Immature natural killer cell (primary cell): ENCODE data around the gene PRKCE. TPM values are rescaled to one million over a fixed set of nuclear protein-coding genes. Genes with fewer than 3 reads are reported as not detected.
A peak's percentile ranks its signal among the peaks of the same experiment; 100 is the strongest.
"Not testable (repeated sequence)": the region's sequence is repeated elsewhere in the genome, so short reads cannot be mapped to it uniquely, and the experiment has no call there.

Source experiments
- DNase-seq, 3 donors: peaks; one replicate each; pipeline ENCODE4 v3.0.0; 2022; ENCODE audit warnings: mixed read lengths in 1 of 3
- H3K27ac Mint-ChIP-seq, 6 donors: one replicate each; pipeline ENCODE4 v1.8.0; 2020; ENCODE audit warnings: mixed read lengths in 6 of 6, mild to moderate bottlenecking in 5 of 6, inconsistent platforms in 4 of 6, moderate library complexity in 3 of 6
- H3K27me3 Mint-ChIP-seq, 3 donors: one replicate each; pipeline ENCODE4 v1.8.0; 2020 to 2021; ENCODE audit warnings: low read depth in 3 of 3, mild to moderate bottlenecking in 3 of 3, mixed read lengths in 3 of 3, moderate library complexity in 3 of 3, inconsistent platforms in 1 of 3
- H3K36me3 Mint-ChIP-seq, 3 donors: one replicate each; pipeline ENCODE4 v1.8.0; 2020; ENCODE audit warnings: mixed read lengths in 3 of 3, inconsistent platforms in 2 of 3, mild to moderate bottlenecking in 2 of 3
- H3K4me1 Mint-ChIP-seq, 2 donors: one replicate each; pipeline ENCODE4 v1.8.0; 2020; ENCODE audit warnings: inconsistent platforms in 2 of 2, mild to moderate bottlenecking in 2 of 2, mixed read lengths in 2 of 2, moderate library complexity in 1 of 2
- H3K4me3 Mint-ChIP-seq, 5 donors: one replicate each; pipeline ENCODE4 v1.8.0; 2020; ENCODE audit warnings: mild to moderate bottlenecking in 5 of 5, mixed read lengths in 5 of 5, inconsistent platforms in 3 of 5, moderate library complexity in 3 of 5
- H3K9me3 Mint-ChIP-seq, 6 donors: one replicate each; pipeline ENCODE4 v1.8.0; 2020; ENCODE audit warnings: mild to moderate bottlenecking in 6 of 6, mixed read lengths in 6 of 6, inconsistent platforms in 4 of 6, moderate library complexity in 3 of 6
- polyA plus RNA-seq, 3 donors: library from polyadenylated mRNA; unstranded; fragments of 300-500 nt; fragmentation: Illumina TruSeq; gene quantifications; one replicate each; pipeline ENCODE4 v1.2.3, GENCODE V29; 2021

Gene PRKCE
- polyA plus RNA-seq, 3 donors from 2014 or later, result 1.0 to 3.0 (median 2.5) TPM

GRCh38 chr2:45705233-45705632, 53.8 kb downstream of the PRKCE start:
- Mint-ChIP-seq H3K9me3 (no peaks in the 10 kb centered on the region), H3K4me3 (no peak overlapping the region), H3K27ac (no peak overlapping the region), H3K4me1 (peaks cover 7 to 9% of the 10 kb centered on the region in 2 donors), H3K27me3 (no peaks in the 10 kb centered on the region), H3K36me3 (peaks cover 6 to 18% (median 9%) of the 10 kb centered on the region in 3 donors)
- DNase-seq, result no peak

GRCh38 chr2:45706033-45706432, 54.6 kb downstream of the PRKCE start:
- H3K4me3 Mint-ChIP-seq, result no peak overlapping the region
- DNase-seq, result no peak
- H3K4me1 Mint-ChIP-seq, result peaks cover 0 to 1% of the 10 kb centered on the region in 2 donors
- H3K27me3 Mint-ChIP-seq, result no peaks in the 10 kb centered on the region
- H3K27ac Mint-ChIP-seq, result no peak overlapping the region
- no peaks in the 10 kb centered on the region for H3K9me3 Mint-ChIP-seq
- peaks cover 6 to 18% (median 9%) of the 10 kb centered on the region in 3 donors for H3K36me3 Mint-ChIP-seq

- Mint-ChIP-seq H3K4me3 (no peak overlapping the region), H3K27ac (no peak overlapping the region), H3K36me3 (peaks cover 6 to 18% (median 9%) of the 10 kb centered on the region in 3 donors), H3K27me3 (no peaks in the 10 kb centered on the region), H3K4me1 (no peaks in the 10 kb centered on the region), H3K9me3 (no peaks in the 10 kb centered on the region)
- no peak for DNase-seq
Observed at GRCh38 chr2:45707006-45707405, 55.5 kb downstream of the PRKCE start.

- H3K27me3 Mint-ChIP-seq, result no peaks in the 10 kb centered on the region
- H3K4me3 Mint-ChIP-seq, result no peak overlapping the region
- no peak for DNase-seq
- H3K27ac Mint-ChIP-seq, result no peak overlapping the region
- H3K4me1 Mint-ChIP-seq, result no peaks in the 10 kb centered on the region
- no peaks in the 10 kb centered on the region for H3K9me3 Mint-ChIP-seq
- H3K36me3 Mint-ChIP-seq, result peaks cover 6 to 18% (median 9%) of the 10 kb centered on the region in 3 donors
Observed at GRCh38 chr2:45707661-45708060, 56.2 kb downstream of the PRKCE start.

GRCh38 chr2:45708501-45708900, 57.0 kb downstream of the PRKCE start:
- H3K9me3 Mint-ChIP-seq, result no peaks in the 10 kb centered on the region
- no peak overlapping the region for H3K4me3 Mint-ChIP-seq
- no peaks in the 10 kb centered on the region for H3K27me3 Mint-ChIP-seq
- H3K36me3 Mint-ChIP-seq, result peaks cover 6 to 18% (median 9%) of the 10 kb centered on the region in 3 donors
- H3K4me1 Mint-ChIP-seq, result peaks cover 0 to 5% of the 10 kb centered on the region in 2 donors
- no peak overlapping the region for H3K27ac Mint-ChIP-seq
- no peak for DNase-seq

- Mint-ChIP-seq H3K4me3 (no peak overlapping the region), H3K4me1 (peaks cover 2 to 6% of the 10 kb centered on the region in 2 donors)
Observed at GRCh38 chr2:45709137-45709536, 57.7 kb downstream of the PRKCE start.

GRCh38 chr2:45710468-45710867, 59.0 kb downstream of the PRKCE start:
- no peak overlapping the region for H3K4me3 Mint-ChIP-seq

More at GRCh38 chr2:45709137-45709536, 57.7 kb downstream of the PRKCE start:
- Mint-ChIP-seq H3K27me3 (no peaks in the 10 kb centered on the region), H3K27ac (no peak overlapping the region), H3K9me3 (no peaks in the 10 kb centered on the region), H3K36me3 (peaks cover 8 to 18% (median 9%) of the 10 kb centered on the region in 3 donors)
- DNase-seq, result no peak

GRCh38 chr2:45711224-45711623, 59.7 kb downstream of the PRKCE start:
- Mint-ChIP-seq H3K27ac (no peak overlapping the region), H3K4me3 (no peak overlapping the region), H3K9me3 (no peaks in the 10 kb centered on the region), H3K36me3 (peaks cover 9 to 25% (median 10%) of the 10 kb centered on the region in 3 donors), H3K4me1 (peaks cover 3 to 6% of the 10 kb centered on the region in 2 donors), H3K27me3 (peaks cover 0 to 2% (median 1%) of the 10 kb centered on the region in 3 donors)
- no peak for DNase-seq

More at GRCh38 chr2:45710468-45710867, 59.0 kb downstream of the PRKCE start:
- Mint-ChIP-seq H3K9me3 (no peaks in the 10 kb centered on the region), H3K36me3 (peaks cover 9 to 18% (median 10%) of the 10 kb centered on the region in 3 donors), H3K4me1 (peaks cover 3 to 6% of the 10 kb centered on the region in 2 donors), H3K27me3 (peaks cover 0 to 1% (median 0%) of the 10 kb centered on the region in 3 donors), H3K27ac (no peak overlapping the region)
- no peak for DNase-seq

GRCh38 chr2:45712570-45712969, 61.1 kb downstream of the PRKCE start:
- H3K27me3 Mint-ChIP-seq, result peaks cover 0 to 2% (median 1%) of the 10 kb centered on the region in 3 donors
- peaks cover 3 to 6% of the 10 kb centered on the region in 2 donors for H3K4me1 Mint-ChIP-seq
- no peak overlapping the region for H3K27ac Mint-ChIP-seq
- H3K9me3 Mint-ChIP-seq, result no peaks in the 10 kb centered on the region
- no peak overlapping the region for H3K4me3 Mint-ChIP-seq
- H3K36me3 Mint-ChIP-seq, result peaks cover 9 to 24% (median 10%) of the 10 kb centered on the region in 3 donors
- DNase-seq, result no peak

GRCh38 chr2:45713136-45713535, 61.7 kb downstream of the PRKCE start:
- no peak overlapping the region for H3K27ac Mint-ChIP-seq
- peaks cover 3 to 6% of the 10 kb centered on the region in 2 donors for H3K4me1 Mint-ChIP-seq
- peaks cover 0 to 2% (median 1%) of the 10 kb centered on the region in 3 donors for H3K27me3 Mint-ChIP-seq

GRCh38 chr2:45713591-45713990, 62.1 kb downstream of the PRKCE start:
- Mint-ChIP-seq H3K36me3 (peaks cover 3 to 16% (median 5%) of the 10 kb centered on the region in 3 donors), H3K4me3 (no peak overlapping the region), H3K4me1 (peaks cover 3 to 6% of the 10 kb centered on the region in 2 donors), H3K27me3 (peaks cover 0 to 2% (median 1%) of the 10 kb centered on the region in 3 donors), H3K9me3 (no peaks in the 10 kb centered on the region), H3K27ac (no peak overlapping the region)
- no peak for DNase-seq

More at GRCh38 chr2:45713136-45713535, 61.7 kb downstream of the PRKCE start:
- no peaks in the 10 kb centered on the region for H3K9me3 Mint-ChIP-seq
- H3K4me3 Mint-ChIP-seq, result no peak overlapping the region
- no peak for DNase-seq
- H3K36me3 Mint-ChIP-seq, result peaks cover 7 to 20% (median 9%) of the 10 kb centered on the region in 3 donors

GRCh38 chr2:45714679-45715078, 63.2 kb downstream of the PRKCE start:
- Mint-ChIP-seq H3K36me3 (peaks cover 0 to 9% (median 4%) of the 10 kb centered on the region in 3 donors), H3K27me3 (peaks cover 0 to 4% (median 2%) of the 10 kb centered on the region in 3 donors), H3K4me1 (peaks cover 3 to 6% of the 10 kb centered on the region in 2 donors), H3K27ac (no peak overlapping the region), H3K9me3 (peaks cover 0 to 1% (median 0%) of the 10 kb centered on the region in 6 donors), H3K4me3 (no peak overlapping the region)
- no peak for DNase-seq

GRCh38 chr2:45715601-45716379, 64.3 kb downstream of the PRKCE start:
- Mint-ChIP-seq H3K4me1 (peaks cover 3 to 6% of the 10 kb centered on the region in 2 donors), H3K9me3 (peaks cover 0 to 3% (median 0%) of the 10 kb centered on the region in 6 donors), H3K27me3 (peaks cover 0 to 6% (median 2%) of the 10 kb centered on the region in 3 donors), H3K4me3 (no peak overlapping the region), H3K36me3 (peaks cover 0 to 9% (median 4%) of the 10 kb centered on the region in 3 donors), H3K27ac (no peak overlapping the region)
- no peak for DNase-seq

- H3K27me3 Mint-ChIP-seq, result peaks cover 0 to 10% (median 2%) of the 10 kb centered on the region in 3 donors
- H3K36me3 Mint-ChIP-seq, H3K4me1 Mint-ChIP-seq, DNase-seq, H3K4me3 Mint-ChIP-seq, H3K9me3 Mint-ChIP-seq: not testable (repeated sequence)
- peak overlapping the region in 1 of 6 donors; percentile 61 for H3K27ac Mint-ChIP-seq
Observed at GRCh38 chr2:45716432-45716831, 65.0 kb downstream of the PRKCE start.
